ENCODE data around the gene CDC42.

CDC42 gene

DNA sequence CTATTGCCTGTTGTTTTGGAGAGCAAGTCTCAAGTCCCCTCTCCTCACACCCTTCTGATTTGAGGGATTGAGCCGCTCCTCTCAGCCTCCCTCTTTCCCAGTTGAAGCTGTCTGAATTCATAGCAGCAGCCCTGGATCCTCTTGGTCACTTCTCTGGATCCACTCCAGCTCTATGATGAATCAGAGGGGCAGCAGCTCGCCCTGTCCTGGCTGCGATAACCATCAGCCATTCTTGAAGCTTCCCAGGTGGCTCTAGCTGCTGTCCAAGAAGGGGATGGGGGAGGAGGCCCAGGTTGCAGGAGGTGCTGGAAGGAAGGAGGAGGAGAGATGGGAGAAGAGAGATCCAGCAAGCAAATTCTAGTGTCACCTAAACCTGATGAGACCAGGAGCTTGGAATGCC, 59.1 kb downstream of the CDC42 start:
- no peak for DNase-seq

DNA sequence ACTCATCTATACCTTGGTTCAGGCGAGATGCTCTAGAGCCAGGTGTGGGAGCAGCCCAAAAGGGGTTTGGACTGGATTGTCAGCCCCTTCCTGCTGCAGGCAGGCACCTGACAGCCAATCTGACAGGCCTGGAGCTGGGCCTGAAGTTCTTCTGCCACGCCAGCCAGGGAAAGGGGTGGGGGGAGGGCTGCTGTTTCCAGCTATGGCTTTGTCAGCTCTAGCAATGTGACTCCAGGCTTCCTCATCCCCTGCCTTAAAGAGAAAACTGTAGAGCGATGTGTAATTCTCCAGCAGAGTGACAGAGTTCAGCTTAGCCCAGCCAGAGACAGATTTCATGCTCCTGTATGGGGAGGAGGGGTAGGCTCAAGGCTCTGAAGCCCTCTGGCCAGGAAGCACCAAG, 60.0 kb downstream of the CDC42 start:
- DNase-seq, result no peak

DNA sequence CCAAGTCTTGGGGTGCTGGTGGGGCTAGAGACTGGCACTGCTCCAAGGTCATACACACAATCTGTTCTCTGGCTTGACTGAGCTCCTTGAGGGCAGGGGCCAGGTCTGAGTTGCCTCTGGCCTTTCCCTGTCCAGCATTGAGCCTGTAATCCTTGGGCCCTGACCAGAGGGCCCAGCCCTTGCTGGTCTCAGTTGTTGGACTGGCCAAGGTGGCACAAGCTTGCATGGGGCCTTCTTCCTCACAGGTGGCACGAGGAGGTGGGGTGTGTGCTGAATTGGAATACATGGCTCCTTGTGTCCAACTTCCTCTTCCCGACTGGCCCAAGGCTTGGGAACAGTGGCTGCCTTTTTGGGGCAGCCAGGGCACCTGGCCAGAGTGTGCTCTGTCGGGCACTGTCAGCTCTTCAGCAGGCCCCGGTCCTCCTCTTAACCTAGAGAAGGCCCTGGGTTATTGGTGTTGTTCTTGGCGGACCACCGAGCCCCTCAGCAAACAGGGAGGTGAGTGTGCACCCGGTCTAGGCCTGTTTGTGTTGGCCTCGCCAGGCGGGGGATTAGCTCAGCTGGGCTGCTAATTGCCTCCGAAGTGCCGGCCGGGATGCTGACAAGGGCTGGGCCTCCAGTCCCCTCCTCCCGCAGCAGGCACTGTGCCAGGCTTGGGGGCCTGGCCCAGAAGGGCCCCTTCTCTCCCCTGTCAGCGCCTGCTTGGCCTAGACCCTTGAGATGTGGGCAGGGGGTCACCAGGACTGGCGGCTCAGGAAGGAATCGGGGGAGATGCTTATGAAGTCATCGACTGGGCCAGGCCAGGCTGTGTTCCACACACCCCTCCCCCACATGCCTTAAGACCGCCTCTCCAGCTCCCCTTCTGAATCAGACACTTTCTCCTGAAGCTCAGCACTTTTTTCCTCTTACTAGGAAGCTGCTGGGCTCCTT, 61.8 kb downstream of the CDC42 start:
- no peak for DNase-seq

- DNase-seq, result no peak
Measured at GRCh38 chr1:22115286-22115685, 62.8 kb downstream of the CDC42 start.

- no peak for DNase-seq
Measured at GRCh38 chr1:22117238-22117637, 64.7 kb downstream of the CDC42 start.

GRCh38 chr1:22117851-22118250, 65.3 kb downstream of the CDC42 start:
- DNase-seq, result no peak

DNA sequence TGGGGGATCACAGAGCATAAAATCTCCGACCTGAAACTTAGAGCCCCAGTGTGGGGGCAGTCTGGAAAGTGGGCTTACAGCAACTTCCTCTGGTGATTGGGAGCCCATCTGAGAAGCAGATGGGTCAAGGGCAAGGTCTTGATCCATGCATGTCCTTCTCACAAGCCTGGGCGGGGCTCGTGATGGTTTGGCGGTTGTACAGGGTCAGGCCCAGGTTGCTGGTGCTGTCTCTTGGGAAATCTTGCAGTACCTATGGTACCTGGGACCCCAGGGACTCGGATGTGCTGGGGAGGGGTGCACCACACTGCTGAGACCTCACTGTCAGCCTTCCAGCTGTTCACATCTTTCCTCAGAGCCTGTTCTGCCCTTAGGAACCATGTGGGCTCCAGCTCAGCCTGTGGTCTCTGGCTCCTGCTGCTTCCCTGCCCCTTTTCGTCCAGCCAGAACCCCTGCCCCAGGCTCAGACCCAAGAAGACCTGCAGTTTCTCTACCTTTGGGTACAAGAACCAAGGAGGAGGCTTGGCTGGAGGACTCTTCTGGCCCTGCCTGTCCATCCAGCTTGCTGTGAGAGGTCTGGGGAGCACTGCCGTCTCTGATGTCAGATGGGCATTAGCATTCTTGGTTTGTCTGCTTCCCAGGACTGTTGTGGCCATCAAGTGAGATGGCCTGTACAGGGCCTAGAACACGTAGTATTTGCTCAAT, 65.9 kb downstream of the CDC42 start:
- no peak for DNase-seq

DNA sequence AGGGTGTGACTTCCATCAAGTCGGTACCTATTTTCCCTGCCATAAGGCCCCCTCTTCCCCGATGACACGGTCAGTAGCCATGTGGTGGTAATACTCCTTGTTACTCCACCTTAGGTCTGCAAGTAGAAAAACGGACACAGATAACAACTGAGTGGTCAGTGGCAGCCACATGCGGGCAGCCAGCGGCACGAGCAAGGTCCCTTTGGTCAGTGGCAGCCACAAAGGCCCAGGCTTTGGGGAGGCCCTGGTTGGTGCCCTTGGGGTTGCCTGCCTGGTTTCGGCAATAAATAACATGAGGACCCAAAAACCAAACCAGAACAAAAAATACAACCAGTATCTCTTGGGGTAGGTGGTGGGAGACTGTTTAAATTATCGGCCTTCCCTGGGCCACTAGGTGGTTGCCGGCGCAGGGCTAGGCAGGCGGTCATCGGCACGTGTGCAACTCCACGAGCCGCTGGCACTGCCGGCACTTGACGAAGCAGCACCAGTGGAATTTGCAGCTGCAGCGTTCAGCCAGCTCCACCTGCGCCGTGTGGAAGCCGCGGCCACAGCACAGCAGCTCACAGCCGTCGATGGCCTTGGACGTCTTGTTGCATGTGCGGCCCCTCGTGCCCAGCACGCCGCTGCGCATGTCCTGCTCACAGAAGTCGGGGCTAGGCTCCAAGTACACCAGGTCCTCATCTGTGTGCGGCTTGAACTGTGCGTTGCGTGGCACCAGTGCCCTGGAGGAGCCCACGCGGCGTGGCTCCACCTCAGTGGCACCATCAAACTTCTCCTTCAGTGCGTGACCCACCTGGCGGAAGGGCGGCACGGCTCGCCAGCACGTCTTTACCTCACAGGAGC, 67.3 kb downstream of the CDC42 start:
- DNase-seq, result no peak

GRCh38 chr1:22120469-22120790, 67.9 kb downstream of the CDC42 start:
- no peak for DNase-seq

DNA sequence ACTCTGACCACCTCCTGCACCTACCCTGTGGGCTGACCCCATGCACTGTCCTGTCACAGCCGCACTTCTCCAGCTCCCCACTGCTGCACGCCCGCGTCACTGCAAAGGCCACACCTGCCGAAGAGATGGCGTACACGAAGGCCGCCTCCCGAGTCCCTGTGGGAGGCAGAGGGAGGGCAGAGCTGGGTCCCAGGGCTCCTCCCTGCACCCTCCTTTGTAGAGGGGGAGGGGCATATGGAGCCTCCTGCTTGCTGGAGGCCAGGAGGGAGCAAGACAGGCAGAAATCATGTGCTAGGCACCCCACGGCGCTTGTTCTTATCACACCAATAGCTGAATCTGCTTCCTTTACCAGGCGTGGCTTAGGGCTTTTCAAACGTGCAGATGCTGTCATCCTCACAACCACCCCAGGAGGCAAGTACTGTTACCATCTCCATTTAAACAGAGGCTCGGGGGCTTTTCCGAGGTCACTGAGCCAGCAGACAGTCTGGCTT, 69.0 kb downstream of the CDC42 start:
- DNase-seq, result no peak

DNA sequence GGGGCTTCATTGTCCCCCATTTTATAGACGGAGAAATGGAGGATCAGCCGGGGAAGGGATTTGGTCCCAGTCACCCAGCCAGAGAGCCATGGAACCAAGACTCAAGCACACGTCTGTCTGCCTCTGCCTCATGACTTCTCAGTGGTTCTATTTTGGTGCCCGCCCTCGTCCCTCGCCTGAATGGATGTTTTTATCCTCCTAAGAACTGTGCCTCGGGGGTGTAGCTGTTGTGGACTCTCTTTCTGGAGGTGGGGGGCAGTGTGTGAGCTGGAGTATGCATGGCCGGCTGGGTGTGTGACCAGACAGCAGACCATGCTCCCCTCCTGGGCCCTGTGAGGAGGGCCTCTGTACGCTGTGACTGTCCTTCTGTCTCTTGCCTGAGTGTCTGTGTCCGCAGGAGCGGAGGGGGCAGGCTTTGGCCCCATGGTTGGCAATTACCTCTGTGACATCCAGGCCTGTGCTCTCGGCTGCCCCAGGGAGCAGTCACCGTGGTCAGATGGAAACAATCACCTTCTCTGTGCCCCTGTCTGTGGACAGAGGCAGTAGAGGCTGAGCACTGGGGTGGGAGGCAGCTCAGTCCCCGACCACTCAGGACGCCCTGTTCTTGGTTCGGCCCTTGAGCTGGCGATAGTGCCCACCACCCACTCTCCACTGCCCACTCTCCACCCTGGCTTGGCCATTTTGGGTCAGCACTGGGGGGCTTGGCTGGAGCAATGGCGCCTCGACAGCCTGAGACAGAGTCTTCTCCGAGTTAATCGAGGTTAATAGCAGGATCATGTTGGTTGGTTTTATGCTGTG, 70.0 kb downstream of the CDC42 start:
- DNase-seq, result no peak

DNA sequence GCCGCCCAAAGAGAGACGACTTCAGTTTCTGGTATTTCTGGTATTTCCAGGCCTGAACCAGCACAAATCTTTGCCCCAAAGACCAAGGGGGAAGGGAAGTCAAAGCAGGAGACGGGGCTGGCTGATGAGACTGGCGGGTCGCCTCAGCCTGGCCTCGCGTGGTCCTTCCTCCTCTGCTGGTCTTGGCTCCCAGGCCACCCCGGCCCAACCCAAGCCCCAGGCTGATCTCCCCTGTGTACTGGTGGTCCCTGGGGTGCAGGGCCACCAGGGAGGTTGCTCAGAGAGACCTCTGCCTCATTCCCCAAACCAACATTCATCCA, 70.5 kb downstream of the CDC42 start:
- DNase-seq, result no peak

DNA sequence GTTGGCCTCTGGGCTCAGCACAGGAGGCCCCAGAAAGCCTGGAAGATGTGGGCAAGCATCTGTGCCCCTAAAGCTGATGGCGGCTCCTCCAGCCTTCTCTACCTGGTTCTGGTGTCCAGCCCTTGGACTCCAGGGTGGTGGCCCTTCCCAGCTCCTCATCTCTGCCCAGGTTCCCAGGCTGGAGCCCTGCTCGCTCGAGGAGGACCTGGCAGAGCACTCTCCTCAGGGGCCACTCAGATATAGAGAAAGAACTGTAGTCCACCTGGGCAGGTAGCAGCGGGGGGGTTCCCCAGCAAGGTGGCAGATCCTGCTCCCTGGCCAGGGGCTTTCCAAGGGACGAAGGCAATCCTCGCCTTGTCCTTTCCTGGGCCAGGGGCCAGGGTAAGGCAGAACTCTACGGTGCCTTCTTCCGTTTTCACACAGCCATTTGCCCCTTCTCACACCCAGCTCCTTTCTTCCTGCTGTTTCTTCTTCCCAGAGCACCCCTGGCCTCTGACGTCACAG, 71.4 kb downstream of the CDC42 start:
- no peak for DNase-seq

DNA sequence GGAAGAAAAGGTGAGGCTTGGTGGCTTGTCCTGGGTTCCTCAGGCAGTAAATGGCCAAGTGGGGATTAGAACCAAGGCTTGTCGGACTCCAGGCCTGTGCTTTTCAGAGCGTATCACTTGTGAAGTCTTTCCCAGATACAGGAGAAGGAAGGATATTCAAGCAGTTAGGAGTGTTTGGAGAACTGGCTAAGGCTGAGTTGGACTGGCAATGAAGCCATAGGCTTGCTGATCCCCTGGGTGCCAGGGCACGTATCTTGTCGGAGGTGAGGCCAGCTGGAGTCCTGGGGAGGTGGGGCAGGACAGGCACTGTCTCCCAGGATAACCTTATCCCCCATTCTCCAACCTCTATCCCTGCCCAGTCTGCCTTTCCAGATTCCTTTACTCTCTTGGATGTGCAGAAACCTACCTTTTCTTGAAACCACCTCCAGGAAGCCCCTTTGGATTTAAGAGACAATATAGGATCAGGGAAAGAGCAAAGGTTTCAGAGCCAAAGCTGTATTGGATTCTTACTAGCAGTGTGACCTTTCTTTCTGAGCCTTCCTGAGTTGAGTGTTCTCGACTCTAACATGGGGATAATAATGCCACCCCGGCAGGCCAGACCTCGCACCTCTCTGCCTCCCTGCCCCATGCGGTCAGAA, 72.2 kb downstream of the CDC42 start:
- no peak for DNase-seq

DNA sequence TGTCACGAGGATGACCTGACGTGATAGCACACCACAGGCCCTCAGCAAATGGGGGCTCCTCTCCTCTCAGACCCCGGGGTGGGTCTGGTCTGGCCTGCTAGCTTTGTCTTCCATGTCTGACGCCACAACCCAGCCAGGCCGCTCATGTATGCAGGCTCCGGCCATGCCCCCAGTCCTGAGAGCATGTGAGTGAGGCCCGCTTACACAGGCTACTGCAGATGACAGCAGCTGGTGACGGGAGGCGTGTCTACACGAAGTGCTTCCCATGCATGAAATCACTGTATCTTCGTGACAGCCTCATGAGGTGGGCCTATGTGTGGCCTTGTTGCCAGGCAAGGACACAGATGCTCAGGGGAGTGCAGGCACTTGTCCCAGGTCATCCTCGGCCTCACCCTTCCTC, 74.0 kb downstream of the CDC42 start:
- no peak for DNase-seq

GRCh38 chr1:22127248-22127647, 74.7 kb downstream of the CDC42 start:
- DNase-seq, result no peak

GRCh38 chr1:22127731-22128130, 75.2 kb downstream of the CDC42 start:
- DNase-seq, result no peak

GRCh38 chr1:22128392-22128791, 75.9 kb downstream of the CDC42 start:
- no peak for DNase-seq

DNA sequence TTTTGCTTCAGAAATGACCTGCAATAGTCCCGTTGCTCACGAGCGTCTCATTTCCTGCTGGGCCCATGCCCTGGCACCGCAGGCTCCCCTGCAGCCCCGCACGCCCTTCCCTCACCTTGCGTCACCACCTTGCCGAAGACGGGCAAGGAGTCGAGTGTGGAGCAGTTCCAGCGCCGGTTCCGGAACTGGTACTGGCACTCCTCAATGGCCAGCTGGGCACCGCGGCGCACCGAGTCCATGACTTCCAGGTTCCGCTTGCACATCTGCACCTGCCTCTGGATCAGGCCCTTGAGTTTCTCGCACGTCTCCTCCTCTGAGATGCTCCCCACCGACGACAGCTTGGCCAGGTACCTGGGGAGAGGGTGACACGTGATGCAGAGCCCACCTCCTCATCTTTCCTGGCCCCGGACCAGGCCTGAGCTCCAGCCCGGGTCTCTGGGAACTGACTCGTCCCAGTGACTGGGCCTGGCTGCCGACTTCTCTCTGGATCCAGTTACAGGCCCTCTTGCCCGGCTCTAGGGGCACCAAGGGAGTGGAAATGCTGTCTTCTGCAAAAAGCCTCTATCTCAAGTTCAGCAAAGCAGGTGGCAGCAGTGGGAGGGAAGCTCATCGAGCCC, 77.1 kb downstream of the CDC42 start:
- DNase-seq, result no peak

DNA sequence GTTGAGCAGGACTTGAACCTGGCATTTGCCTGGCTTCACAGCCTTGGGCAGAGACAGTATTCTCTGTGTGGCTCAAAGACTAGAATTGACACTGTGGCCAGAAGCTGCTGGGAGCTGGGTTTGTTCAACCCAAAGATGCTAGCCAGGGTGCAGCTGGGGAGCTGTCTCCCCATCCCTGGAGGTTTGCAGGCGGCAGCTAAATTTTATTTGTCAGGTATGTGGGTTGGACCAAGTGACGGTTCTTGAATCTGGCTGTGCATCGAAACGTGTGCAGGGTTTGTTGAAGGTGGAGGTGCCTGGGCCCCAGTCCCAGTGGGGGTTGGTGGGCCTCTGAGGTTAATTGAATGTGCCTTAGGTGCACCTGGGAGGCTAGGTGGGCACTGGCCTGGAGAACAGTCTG, 78.6 kb downstream of the CDC42 start:
- DNase-seq, result no peak

DNA sequence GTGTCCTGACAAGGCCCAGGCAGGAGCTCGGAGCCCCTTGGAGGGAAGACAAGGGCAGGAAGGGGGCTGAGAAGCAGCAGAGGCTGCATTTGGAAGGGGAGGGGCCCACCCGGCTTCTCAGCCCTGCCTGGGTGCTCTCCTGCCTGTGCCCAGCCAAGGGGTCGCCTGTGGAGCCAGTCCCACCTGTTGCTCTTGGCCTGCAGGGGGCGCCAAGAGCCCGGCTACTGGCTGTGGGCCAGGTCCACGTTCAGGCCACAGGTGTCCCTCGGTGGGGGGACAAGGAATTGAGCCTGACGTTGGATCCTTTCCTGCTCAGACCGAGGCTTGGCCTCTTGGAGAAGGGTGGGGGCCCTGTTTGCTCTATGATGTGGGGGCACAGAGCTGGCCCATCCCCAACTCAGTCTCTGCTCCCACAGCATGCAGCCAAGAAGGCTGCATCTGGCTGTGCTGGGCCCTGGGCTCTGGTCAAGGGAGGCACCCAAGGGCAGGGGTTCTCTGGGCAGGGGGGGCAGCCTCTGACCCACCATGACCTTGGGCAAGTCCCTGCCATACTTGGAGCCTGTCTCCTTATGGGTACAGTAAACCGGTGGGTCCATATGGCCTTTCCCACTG, 79.5 kb downstream of the CDC42 start:
- DNase-seq, result peak; percentile 42
